HTR-8/SVneo (cell line): ENCODE results near the gene SOHLH1.

Source experiments
- DNase-seq: peaks from one replicate; pipeline ENCODE4 v3.0.0; 2011; ENCODE audit warnings: low spot score, mixed read lengths; ENCODE audit not compliant: insufficient read length
- FAIRE-seq: peaks from 2 replicates; lab custom pipeline; 2011; peaks lifted over from hg19 to GRCh38; lab: Jason Lieb, UNC

The SOHLH1 gene, protein sequence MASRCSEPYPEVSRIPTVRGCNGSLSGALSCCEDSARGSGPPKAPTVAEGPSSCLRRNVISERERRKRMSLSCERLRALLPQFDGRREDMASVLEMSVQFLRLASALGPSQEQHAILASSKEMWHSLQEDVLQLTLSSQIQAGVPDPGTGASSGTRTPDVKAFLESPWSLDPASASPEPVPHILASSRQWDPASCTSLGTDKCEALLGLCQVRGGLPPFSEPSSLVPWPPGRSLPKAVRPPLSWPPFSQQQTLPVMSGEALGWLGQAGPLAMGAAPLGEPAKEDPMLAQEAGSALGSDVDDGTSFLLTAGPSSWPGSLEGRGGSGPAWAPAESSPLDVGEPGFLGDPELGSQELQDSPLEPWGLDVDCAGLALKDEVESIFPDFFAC

DNA sequence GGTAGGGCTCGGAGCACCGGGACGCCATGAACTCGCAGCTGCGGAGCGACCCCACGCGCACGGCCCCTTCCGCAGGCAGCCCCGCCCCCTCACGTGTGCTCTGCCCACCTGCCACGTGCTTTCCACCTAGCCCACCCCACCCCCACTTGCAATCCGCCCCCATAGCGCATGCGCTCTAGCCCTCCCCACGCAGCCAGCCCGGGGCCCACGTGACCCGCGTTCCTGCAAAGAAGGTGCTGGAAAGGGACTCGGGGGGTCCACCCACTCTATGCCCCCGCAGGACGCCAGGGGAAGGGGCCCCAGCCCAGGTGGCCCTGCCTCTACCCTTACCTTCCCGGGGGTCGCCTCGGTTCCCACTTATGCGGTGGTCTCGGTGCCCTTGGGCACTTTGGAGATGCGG is at the start of gene SOHLH1:
SOHLH1 (minus strand) TSS at position 42 of the 400 bp plus-strand sequence; CDS start at position 28, 14 bp downstream.
- FAIRE-seq: no peak
- no peak for DNase-seq

- DNase-seq (no peak), FAIRE-seq (no peak)
Measured at GRCh38 chr9:135748676-135749075, 49.4 kb upstream of the SOHLH1 start.

DNA sequence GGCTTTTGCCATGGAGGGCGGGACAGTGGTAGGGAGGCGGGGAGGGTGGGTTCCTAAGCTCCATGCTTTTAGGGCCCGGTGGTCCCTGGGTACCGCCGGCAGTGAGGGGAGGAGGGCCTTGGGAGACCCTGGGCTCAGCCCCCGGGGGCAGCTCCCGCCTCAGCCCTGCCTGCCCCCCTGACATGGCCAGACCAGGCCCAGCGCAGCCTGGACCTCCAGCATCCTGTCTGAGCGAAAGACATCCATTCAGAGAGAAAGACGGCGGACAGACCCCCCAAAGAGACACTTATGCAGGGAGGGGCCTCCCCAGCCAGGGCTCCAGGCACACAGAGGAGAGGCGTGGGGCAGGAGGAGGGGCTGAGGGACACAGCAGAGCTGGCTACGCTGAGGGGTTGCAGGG is 48.0 kb upstream of the SOHLH1 start:
- FAIRE-seq (no peak), DNase-seq (no peak)

- DNase-seq: no peak
- no peak for FAIRE-seq
Measured at GRCh38 chr9:135746565-135746964, 47.3 kb upstream of the SOHLH1 start.

GRCh38 chr9:135745686-135746324 is 46.5 kb upstream of the SOHLH1 start:
- FAIRE-seq (no peak), DNase-seq (no peak)

- DNase-seq: no peak
- no peak for FAIRE-seq
Measured at GRCh38 chr9:135745189-135745588, 45.9 kb upstream of the SOHLH1 start.

- no peak for DNase-seq
- no peak for FAIRE-seq
Measured at GRCh38 chr9:135744333-135745070, 45.2 kb upstream of the SOHLH1 start.

GRCh38 chr9:135743546-135744332 is 44.5 kb upstream of the SOHLH1 start:
- FAIRE-seq (no peak), DNase-seq (no peak)

- FAIRE-seq: no peak
- DNase-seq: no peak
Measured at GRCh38 chr9:135743021-135743420, 43.7 kb upstream of the SOHLH1 start.

- no peak for FAIRE-seq
- no peak for DNase-seq
Measured at GRCh38 chr9:135741276-135742219, 42.3 kb upstream of the SOHLH1 start.

- DNase-seq: no peak
- FAIRE-seq: no peak
Measured at GRCh38 chr9:135739271-135740220, 40.3 kb upstream of the SOHLH1 start.

- no peak for FAIRE-seq
- no peak for DNase-seq
Measured at GRCh38 chr9:135737840-135738521, 38.7 kb upstream of the SOHLH1 start.

DNA sequence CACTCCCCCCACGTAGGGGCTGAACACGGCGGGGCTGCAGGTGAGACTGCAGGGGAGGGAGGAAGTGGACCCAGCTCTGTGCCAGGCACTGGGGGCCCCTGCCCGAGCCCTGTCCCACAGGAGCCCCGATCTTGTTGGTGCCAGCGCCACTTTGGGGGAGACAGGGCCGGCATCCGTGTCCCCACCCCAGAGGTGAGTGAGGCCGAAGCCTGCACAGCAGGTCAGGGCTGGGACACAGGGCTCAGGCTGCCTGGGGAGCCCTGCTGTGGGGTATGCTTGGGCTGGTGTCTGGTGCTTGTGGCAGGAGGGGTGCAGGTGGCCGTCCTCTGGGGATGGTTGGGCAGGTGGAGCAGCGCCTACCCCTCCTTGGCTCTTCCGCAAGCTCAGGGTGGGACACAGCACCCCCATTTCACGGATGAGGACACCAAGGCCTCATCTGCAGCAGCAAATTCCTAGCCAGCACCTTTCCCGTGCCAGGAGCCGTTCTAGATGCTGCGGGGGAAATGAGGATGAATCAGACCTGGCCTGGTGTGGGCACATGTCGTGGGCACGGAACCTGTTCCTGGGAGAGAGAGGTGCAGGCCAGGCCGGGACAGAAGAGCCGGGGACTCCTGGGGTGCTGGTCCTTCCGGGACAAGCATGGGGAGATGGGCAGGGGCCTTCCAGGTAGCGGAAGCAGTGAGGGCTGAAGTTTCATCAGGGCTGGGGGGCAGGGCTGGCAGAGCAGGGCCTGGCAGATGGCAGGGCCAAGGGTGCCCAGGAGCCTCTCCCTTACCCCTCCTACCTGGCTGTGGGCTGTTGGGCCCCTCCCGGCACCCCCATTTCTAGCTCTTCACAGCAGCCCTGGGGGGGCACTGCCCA is 37.9 kb upstream of the SOHLH1 start:
- FAIRE-seq: no peak
- no peak for DNase-seq

GRCh38 chr9:135736272-135736978 is 37.1 kb upstream of the SOHLH1 start:
- FAIRE-seq: no peak
- DNase-seq: no peak

DNA sequence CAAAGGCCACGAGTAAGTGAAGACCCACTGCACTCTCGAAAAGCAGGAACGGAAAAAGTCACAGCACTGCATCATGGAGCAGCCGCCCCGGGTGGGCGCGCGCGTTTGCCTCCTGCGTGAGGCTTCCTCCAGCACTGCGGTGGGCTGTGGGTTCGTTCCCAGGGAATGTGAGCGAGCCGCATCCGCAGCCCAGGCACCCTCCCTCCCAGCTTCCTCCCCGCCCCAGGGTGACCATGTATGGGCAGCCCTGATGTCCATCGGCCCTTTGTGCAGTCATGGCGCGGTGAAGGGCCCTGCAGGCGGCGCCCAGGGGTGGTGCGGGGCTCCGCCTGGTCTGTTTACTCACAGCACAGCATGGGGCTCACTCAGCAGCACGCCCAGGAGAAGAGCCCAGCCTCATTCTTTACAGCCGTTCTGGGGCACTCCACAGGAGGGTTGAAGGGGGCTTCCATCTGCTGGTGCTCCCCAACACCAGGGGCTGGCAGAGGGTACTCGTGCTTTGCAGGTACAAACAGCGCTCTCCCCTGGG is 35.4 kb upstream of the SOHLH1 start:
- FAIRE-seq (no peak), DNase-seq (no peak)
